Right kidney (tissue), 1 donor: ENCODE measurements around the gene OMP.

Source experiments
- DNase-seq: peaks from one replicate; pipeline ENCODE4 v3.0.0-alpha.2; 2016

The OMP gene

GRCh38 chr11:77069336-77069968, 33.2 kb upstream of the OMP start:
- no peak for DNase-seq

DNA sequence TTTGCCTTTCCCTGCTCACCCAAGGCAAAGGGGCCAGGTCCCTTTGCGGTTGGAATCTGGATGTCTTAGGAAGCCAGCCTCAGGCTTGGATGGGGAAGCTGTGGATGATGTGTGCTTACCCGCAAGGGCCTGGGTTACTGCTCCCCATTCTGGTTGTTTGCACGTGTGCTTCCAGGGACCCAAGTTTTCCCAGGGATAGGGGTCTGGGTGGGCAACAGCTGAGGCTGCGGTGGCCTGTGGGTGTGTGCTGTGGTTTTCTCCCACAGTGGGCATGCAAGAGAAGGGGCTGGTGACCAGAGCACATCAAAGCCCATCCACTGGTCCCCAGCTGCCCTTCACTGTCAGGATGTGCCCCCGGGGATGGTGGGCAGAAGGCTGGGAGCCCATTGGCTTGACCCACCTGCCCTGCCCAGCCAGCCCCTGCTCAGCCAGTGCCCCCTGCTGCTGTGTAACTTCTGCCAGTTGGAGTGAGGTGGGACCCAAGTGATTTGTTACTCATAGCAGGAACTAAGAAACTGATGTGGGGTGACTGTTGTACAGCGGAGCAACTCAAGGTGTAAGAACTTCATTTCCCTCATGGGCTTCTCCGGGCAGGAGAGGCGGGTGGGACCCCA, 32.6 kb upstream of the OMP start:
- no peak for DNase-seq

- no peak for DNase-seq
These were observed 31.6 kb upstream of the OMP start for GRCh38 chr11:77071077-77071476.

- DNase-seq, result no peak
These were observed 30.7 kb upstream of the OMP start for GRCh38 chr11:77071671-77072605.

- no peak for DNase-seq
These were observed 29.8 kb upstream of the OMP start for GRCh38 chr11:77072851-77073327.

DNA sequence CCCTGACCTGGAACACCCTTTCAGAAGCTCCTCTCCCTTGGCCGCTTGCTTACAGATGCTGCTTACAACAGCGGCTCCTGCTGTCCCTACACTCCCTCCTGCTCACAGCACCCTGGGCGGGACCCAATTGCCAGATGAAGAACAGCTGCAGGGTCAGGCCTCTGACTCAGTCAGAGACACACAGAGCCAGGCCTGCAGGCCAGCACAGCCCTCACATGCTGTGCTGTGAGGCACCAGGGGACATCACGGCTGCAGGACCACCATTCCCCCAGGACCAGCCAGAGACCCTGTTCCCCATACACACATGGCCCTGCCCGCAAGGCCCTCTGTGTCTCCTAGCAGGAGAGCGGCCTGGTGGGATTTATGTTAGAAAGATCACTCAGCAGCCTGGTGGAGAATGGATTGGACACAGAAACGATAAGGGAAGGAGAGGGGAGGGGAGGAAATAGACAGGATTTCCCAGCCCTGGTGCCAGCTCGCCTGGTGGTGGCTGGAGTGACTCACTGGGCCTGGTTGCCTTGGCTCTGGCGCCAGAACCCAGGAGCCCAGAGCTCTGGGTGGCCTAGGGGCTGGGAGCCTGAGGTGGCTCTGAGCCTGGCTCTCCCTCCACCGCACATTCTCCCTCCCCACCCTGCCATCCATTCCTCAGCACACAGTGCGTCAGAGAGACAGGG, 29.2 kb upstream of the OMP start:
- DNase-seq, result no peak

DNA sequence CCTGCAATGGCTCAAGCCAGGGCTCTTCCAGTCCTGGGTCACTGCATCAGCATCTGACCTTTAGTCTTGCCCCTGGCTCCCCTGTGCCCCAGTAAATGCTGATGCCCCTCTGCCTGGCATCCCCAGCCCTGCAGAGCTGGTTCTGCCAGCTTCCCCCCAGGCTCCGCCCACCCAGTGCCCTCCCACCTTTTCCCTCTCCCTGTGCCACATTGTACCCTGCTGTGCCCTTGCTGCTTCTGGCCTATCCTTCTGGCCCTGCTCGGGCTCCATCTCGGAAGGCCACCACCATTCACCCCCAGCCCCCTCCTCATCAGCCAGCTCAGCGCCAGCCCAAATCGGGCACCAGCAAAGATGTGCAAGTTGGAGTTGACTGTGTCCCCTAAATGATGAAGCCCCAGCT, 28.4 kb upstream of the OMP start:
- no peak for DNase-seq

- DNase-seq, result no peak
These were observed 27.9 kb upstream of the OMP start for GRCh38 chr11:77074626-77075221.

GRCh38 chr11:77075425-77075905, 27.2 kb upstream of the OMP start:
- no peak for DNase-seq

GRCh38 chr11:77079666-77080065, 23.0 kb upstream of the OMP start:
- no peak for DNase-seq

GRCh38 chr11:77080643-77081210, 21.9 kb upstream of the OMP start:
- no peak for DNase-seq

- DNase-seq, result no peak
These were observed 21.2 kb upstream of the OMP start for GRCh38 chr11:77081381-77081851.

DNA sequence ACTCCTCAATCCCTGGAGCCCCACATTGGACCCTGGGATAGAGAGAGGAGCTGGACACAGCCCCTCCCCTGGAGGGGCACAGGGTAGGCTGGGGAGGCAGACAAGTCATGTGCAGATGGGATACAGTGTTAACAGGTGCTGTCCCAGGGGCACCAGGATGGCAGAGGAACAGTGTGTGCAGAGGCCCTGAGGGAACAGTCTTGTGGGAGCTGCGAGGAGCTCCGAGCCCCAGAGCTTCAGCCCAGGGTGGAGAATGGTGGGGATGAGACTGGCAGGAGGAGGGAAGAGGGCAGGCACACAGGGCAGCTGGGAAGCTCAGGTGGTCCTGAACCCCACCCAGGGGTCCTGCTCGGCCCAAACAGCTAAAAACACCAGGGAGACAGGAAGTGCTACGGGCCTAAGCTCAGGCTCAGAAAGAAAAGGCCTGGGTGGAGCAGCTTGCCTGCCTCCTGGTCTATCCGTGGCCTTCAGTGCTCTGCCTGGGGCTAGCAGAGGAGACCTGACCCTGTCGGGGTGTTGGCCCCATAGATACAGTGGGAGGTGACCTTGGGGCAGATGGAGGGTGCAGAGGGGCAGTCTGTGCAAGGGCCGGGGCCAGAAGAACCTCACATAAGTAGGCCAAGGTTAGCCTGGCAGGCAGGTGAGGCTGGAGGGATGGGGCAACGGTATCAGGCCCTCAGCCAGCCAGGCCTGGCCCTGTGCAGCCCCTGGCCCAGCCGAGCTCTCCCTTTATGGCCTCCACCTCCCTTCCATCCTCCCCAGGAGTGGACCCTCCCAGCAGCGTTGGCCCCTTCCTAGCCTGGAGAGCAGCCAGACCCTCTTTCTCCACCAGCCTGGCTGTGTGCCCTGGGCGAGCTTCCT, 20.4 kb upstream of the OMP start:
- DNase-seq, result no peak

DNA sequence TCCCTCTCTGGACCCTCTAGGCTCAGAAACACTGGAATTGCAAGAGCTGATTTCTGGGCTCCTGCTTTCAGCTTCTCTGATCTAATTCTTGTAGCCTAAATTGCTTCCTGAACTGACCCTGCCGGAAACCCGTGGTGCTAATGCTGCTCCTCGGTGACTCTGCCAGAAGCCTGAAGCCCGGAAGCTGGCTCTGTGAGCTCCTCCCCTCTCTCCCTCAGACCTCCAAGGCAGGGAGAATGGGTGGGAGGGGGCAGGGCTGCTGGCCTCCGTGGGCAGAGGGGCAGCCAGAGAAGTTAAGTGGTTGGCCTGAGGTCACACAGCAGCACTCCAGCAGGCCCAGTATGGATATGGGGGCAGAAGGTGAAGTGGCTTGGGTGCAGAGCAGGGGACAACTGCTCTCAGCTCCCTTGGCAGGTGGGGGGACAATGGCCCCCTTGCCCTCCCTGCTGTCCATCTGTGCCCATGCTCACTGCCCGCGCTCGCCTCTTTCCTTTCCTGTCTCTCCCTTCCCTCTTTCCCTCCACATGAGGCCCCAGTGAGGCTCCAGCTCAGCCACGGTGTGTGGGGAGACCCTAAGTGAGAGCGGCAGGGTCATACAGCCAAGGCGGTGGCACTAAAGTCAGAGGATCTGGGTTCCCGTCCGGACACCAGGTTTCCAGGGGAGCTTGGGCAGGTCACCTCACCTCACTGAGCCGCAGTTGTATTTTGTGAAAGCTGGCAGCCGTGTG, 19.6 kb upstream of the OMP start:
- DNase-seq, result no peak

- DNase-seq, result no peak
These were observed 18.9 kb upstream of the OMP start for GRCh38 chr11:77083566-77084245.

DNA sequence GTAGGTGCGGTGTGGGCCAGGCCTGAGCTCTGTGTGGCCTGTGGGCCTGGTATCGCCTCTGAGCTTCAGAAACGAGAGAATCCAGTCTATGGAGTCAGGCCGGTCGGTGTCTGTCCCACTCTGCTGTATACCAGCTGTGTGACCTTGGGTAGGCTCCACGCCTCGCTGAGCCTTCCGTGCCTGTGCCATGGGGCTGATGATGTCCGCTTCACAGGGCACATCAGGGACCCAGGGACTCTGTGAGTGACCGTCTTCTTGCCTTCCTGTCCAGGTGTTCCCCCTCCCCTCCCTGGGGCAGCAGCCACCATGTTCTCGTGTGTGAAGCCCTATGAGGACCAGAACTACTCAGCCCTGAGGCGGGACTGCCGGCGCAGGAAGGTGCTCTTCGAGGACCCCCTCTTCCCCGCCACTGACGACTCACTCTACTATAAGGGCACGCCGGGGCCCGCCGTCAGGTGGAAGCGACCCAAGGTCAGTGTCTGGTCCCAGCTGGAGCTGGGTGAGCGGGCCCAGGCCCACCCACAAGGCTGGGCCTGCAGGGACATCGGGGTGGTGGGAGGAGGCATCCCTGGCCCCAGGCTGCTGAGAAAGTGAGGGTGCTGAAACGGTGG, 18.0 kb upstream of the OMP start:
- no peak for DNase-seq

DNA sequence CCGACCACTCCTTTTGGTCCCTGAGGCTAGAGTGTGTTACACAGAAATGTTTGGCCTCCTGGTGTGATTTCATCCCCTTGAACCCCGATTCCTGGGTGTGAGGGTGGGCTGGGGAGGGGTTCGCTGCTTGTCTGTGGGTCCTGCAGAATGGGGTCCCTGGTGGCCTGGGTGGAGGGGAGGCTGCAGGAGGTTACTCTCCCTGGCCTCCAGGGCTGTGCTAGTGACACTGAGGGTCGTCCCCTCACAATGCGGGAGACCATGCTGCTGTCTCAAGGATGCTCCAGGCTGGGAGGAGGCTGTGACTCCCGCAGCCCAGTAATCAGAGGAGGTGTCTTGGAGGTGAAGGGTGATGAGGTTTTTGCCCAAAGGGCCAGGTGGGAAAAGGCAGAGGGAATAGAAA, 17.0 kb upstream of the OMP start:
- DNase-seq, result no peak

- DNase-seq, result no peak
These were observed 15.8 kb upstream of the OMP start for GRCh38 chr11:77086521-77087472.
